ENCODE results near the gene AGRN.
"Not testable (repeated sequence)": the region's sequence is repeated elsewhere in the genome, so short reads cannot be mapped to it uniquely, and the experiment has no call there.

The AGRN gene

GRCh38 chr1:975365-975764, 44.6 kb upstream of the AGRN start:
- Histone ChIP-seq H3K36me3 (ENCODE audit: control insufficient read depth in 5 of 5, insufficient read depth in 5 of 5, low read length in 5 of 5) (no peaks in the 10 kb centered on the region), H3K9me3 (ENCODE audit: control insufficient read depth in 5 of 5, low read length in 5 of 5) (no peaks in the 10 kb centered on the region), H3K9ac (ENCODE audit: low read length in 5 of 5) (no peak overlapping the region), H3K4me1 (ENCODE audit: control insufficient read depth in 5 of 5, insufficient read depth in 5 of 5, low read length in 5 of 5) (peaks cover 2 to 7% (median 3%) of the 10 kb centered on the region in 5 donors), H3K4me3 (ENCODE audit: low read depth in 1 of 5, low read length in 5 of 5) (no peak overlapping the region), H3K27ac (ENCODE audit: low read depth, low read length) (no peak overlapping the region), H3K27me3 (ENCODE audit: control insufficient read depth in 5 of 5, insufficient read depth in 4 of 5, low read length in 5 of 5) (peaks cover 32 to 69% (median 60%) of the 10 kb centered on the region in 5 donors)

DNA sequence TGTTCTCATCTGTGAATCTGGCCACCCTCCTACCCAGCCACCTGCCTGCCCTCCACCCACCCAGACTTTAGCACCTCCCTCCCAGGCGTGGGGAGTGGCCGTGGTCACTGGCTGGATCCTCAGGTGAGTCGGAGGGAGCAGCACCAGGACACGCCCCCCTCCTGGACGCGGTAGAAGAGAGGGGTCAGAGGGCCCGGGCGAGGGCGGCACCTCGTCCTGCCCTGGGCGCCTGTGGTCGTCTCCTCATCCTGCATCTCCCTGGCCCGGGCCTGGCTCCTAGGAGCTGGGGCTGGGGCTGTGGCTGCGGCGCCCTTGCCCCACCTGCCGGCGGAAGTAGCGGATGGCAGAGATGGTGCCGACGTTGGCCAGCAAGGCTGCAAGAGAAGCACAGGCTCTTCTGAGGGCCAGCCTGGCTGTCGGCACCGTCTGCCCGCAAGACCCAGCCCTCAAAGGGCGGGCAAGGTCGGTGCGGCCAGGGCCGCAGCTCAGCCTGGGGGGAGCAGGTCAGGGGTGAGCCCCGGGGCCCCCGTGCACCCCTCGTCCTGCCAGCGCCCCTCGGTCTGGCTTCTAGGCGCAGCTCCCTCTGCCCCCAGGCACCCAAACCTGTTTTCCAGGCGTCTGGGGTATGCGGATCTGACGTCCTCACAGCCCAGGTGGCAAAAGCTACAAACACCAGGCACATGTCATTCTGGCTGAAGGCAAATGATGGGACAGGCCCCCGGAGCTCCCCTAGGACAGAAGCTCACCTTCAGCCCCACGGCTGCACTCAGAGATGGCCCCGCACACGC, 43.8 kb upstream of the AGRN start:
- Histone ChIP-seq H3K27ac (ENCODE audit: low read depth, low read length) (no peak overlapping the region), H3K4me1 (ENCODE audit: control insufficient read depth in 5 of 5, insufficient read depth in 5 of 5, low read length in 5 of 5) (peaks cover 2 to 7% (median 3%) of the 10 kb centered on the region in 5 donors), H3K9me3 (ENCODE audit: control insufficient read depth in 5 of 5, low read length in 5 of 5) (no peaks in the 10 kb centered on the region), H3K36me3 (ENCODE audit: control insufficient read depth in 5 of 5, insufficient read depth in 5 of 5, low read length in 5 of 5) (no peaks in the 10 kb centered on the region), H3K27me3 (ENCODE audit: control insufficient read depth in 5 of 5, insufficient read depth in 4 of 5, low read length in 5 of 5) (peaks cover 29 to 64% (median 54%) of the 10 kb centered on the region in 5 donors), H3K9ac (ENCODE audit: low read length in 5 of 5) (peak overlapping the region in 1 of 5 donors; percentile 11), H3K4me3 (ENCODE audit: low read depth in 1 of 5, low read length in 5 of 5) (no peak overlapping the region)

- not testable (repeated sequence) for H3K36me3 ChIP-seq (ENCODE audit: control insufficient read depth in 5 of 5, insufficient read depth in 5 of 5, low read length in 5 of 5); H3K9me3 ChIP-seq (ENCODE audit: control insufficient read depth in 5 of 5, low read length in 5 of 5); H3K9ac ChIP-seq (ENCODE audit: low read length in 5 of 5); H3K4me3 ChIP-seq (ENCODE audit: low read depth in 1 of 5, low read length in 5 of 5); H3K4me1 ChIP-seq (ENCODE audit: control insufficient read depth in 5 of 5, insufficient read depth in 5 of 5, low read length in 5 of 5); H3K27ac ChIP-seq (ENCODE audit: low read depth, low read length)
- H3K27me3 ChIP-seq (ENCODE audit: control insufficient read depth in 5 of 5, insufficient read depth in 4 of 5, low read length in 5 of 5) = peaks cover 29 to 61% (median 53%) of the 10 kb centered on the region in 5 donors
Measured at GRCh38 chr1:976791-977190, 43.1 kb upstream of the AGRN start.

DNA sequence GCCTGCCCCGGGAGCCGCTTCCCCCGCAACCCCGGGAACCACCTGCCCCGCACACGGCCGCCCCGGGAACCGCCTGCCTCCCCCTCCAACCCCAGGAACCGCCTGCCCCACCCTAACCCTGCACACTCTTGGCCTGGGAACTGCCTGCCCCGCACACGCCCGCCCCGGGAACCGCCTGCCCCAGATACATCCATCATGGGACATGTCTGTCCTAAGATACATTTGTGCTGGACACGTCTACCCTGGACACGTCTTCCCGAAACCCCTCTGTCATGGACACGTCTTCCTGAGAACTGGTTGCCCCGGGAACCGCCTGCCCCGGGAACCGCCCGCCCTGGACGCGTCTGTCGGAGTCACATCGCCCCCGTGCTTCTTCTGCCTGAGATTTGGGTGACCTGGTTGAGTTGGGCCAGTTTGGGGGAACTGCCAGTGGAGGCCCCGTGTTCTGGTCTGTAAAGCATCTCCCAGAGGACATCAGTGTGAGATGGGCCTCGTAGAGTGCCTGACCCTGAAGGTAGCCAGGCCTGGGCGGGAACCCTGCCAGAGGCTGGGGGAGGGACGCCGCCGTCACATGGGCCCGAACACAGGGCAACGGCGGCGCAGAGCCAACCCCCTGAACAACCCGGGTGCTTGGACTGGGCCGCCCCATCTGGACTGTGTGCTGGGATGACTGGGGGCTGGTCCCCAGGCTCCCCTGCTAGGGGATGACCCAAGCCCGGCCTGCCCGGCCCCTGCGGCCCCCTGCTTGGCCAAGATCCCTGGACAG, 41.7 kb upstream of the AGRN start:
- H3K27ac ChIP-seq (ENCODE audit: low read depth, low read length) = no peak overlapping the region
- H3K27me3 ChIP-seq (ENCODE audit: control insufficient read depth in 5 of 5, insufficient read depth in 4 of 5, low read length in 5 of 5) = peaks cover 23 to 64% (median 56%) of the 10 kb centered on the region in 5 donors
- no peaks in the 10 kb centered on the region for H3K36me3 ChIP-seq (ENCODE audit: control insufficient read depth in 5 of 5, insufficient read depth in 5 of 5, low read length in 5 of 5)
- H3K4me3 ChIP-seq (ENCODE audit: low read depth in 1 of 5, low read length in 5 of 5) = no peak overlapping the region
- no peaks in the 10 kb centered on the region for H3K9me3 ChIP-seq (ENCODE audit: control insufficient read depth in 5 of 5, low read length in 5 of 5)
- H3K4me1 ChIP-seq (ENCODE audit: control insufficient read depth in 5 of 5, insufficient read depth in 5 of 5, low read length in 5 of 5) = peaks cover 2 to 7% (median 5%) of the 10 kb centered on the region in 5 donors
- peak overlapping the region in 1 of 5 donors; percentile 26 for H3K9ac ChIP-seq (ENCODE audit: low read length in 5 of 5)

DNA sequence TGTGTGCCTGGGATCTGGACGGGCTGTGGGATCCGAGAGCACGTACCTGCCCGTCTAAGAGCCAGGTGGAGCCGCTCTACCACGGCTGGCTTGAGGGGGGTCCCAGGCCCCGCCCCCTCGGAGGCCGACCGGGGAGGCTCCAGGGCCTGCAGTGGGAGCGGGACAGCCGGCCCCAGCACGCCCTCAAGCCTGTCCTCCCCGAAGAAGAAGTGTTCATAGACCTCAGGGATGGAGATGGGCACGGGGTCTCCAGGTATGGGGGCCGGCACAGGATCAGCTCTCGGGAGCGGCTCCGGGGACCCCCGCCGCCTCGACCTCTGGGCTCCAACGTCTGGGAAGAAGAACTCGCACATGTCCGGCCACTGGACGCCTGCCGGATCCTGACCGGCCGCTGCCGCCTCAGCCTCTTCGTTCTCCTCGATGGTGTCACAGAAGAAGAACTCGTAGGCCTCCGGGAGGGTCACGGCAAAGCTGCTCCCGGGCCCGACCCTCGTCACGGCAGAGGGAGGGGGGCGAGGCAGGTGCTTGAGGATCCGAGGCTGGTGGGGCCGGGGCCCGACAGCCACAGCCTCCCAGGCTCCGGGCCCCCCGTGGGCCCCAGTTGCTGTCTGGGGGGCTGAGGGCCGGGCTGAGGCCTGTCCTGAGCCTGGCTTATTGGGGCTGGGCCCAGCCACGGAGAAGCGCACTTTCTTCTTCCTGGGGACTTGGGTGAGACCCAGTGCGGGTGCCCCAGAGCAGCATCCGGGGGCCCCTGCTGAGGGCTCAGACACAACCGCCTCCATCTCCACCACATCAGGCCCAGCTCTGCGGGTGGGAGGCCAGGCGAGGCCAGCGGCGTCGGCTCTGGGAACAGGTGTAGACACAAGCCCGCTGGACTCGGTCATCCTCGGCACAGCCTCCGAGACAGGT, 40.8 kb upstream of the AGRN start:
- H3K4me3 ChIP-seq (ENCODE audit: low read depth in 1 of 5, low read length in 5 of 5) = no peak overlapping the region
- H3K4me1 ChIP-seq (ENCODE audit: control insufficient read depth in 5 of 5, insufficient read depth in 5 of 5, low read length in 5 of 5) = peaks cover 2 to 7% (median 5%) of the 10 kb centered on the region in 5 donors
- H3K9ac ChIP-seq (ENCODE audit: low read length in 5 of 5) = no peak overlapping the region
- no peaks in the 10 kb centered on the region for H3K9me3 ChIP-seq (ENCODE audit: control insufficient read depth in 5 of 5, low read length in 5 of 5)
- peaks cover 18 to 61% (median 54%) of the 10 kb centered on the region in 5 donors for H3K27me3 ChIP-seq (ENCODE audit: control insufficient read depth in 5 of 5, insufficient read depth in 4 of 5, low read length in 5 of 5)
- no peak overlapping the region for H3K27ac ChIP-seq (ENCODE audit: low read depth, low read length)
- no peaks in the 10 kb centered on the region for H3K36me3 ChIP-seq (ENCODE audit: control insufficient read depth in 5 of 5, insufficient read depth in 5 of 5, low read length in 5 of 5)

DNA sequence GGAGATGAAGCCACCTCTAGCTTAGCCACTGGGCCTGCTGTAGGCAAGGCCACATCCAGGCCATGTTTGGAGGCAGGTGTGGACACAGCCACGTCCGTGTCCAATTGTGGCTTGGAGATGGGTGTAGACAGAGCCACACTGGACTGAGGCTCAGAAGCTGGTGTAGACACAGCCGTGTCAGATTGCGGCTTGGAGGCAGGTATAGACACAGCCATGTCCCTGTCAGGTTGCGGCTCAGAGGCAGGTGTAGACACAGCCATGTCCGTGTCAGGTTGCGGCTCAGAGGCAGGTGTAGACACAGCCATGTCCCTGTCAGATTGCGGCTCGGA, 40.2 kb upstream of the AGRN start:
- no peaks in the 10 kb centered on the region for H3K36me3 ChIP-seq (ENCODE audit: control insufficient read depth in 5 of 5, insufficient read depth in 5 of 5, low read length in 5 of 5)
- no peaks in the 10 kb centered on the region for H3K9me3 ChIP-seq (ENCODE audit: control insufficient read depth in 5 of 5, low read length in 5 of 5)
- H3K4me3 ChIP-seq (ENCODE audit: low read depth in 1 of 5, low read length in 5 of 5) = no peak overlapping the region
- peaks cover 18 to 55% (median 48%) of the 10 kb centered on the region in 5 donors for H3K27me3 ChIP-seq (ENCODE audit: control insufficient read depth in 5 of 5, insufficient read depth in 4 of 5, low read length in 5 of 5)
- peaks cover 2 to 7% (median 5%) of the 10 kb centered on the region in 5 donors for H3K4me1 ChIP-seq (ENCODE audit: control insufficient read depth in 5 of 5, insufficient read depth in 5 of 5, low read length in 5 of 5)
- no peak overlapping the region for H3K9ac ChIP-seq (ENCODE audit: low read length in 5 of 5)
- no peak overlapping the region for H3K27ac ChIP-seq (ENCODE audit: low read depth, low read length)

- Histone ChIP-seq H3K27ac (ENCODE audit: low read depth, low read length) (no peak overlapping the region), H3K4me1 (ENCODE audit: control insufficient read depth in 5 of 5, insufficient read depth in 5 of 5, low read length in 5 of 5) (peaks cover 2 to 7% (median 5%) of the 10 kb centered on the region in 5 donors), H3K36me3 (ENCODE audit: control insufficient read depth in 5 of 5, insufficient read depth in 5 of 5, low read length in 5 of 5) (no peaks in the 10 kb centered on the region), H3K9me3 (ENCODE audit: control insufficient read depth in 5 of 5, low read length in 5 of 5) (no peaks in the 10 kb centered on the region), H3K27me3 (ENCODE audit: control insufficient read depth in 5 of 5, insufficient read depth in 4 of 5, low read length in 5 of 5) (peaks cover 18 to 53% (median 46%) of the 10 kb centered on the region in 5 donors), H3K9ac (ENCODE audit: low read length in 5 of 5) (no peak overlapping the region), H3K4me3 (ENCODE audit: low read depth in 1 of 5, low read length in 5 of 5) (no peak overlapping the region)
Measured at GRCh38 chr1:980137-980571, 39.8 kb upstream of the AGRN start.

GRCh38 chr1:980602-981395, 39.1 kb upstream of the AGRN start:
- Histone ChIP-seq H3K36me3 (ENCODE audit: control insufficient read depth in 5 of 5, insufficient read depth in 5 of 5, low read length in 5 of 5) (no peaks in the 10 kb centered on the region), H3K27me3 (ENCODE audit: control insufficient read depth in 5 of 5, insufficient read depth in 4 of 5, low read length in 5 of 5) (peaks cover 13 to 50% (median 41%) of the 10 kb centered on the region in 5 donors), H3K27ac (ENCODE audit: low read depth, low read length) (no peak overlapping the region), H3K9me3 (ENCODE audit: control insufficient read depth in 5 of 5, low read length in 5 of 5) (no peaks in the 10 kb centered on the region), H3K4me3 (ENCODE audit: low read depth in 1 of 5, low read length in 5 of 5) (no peak overlapping the region), H3K9ac (ENCODE audit: low read length in 5 of 5) (no peak overlapping the region), H3K4me1 (ENCODE audit: control insufficient read depth in 5 of 5, insufficient read depth in 5 of 5, low read length in 5 of 5) (peaks cover 2 to 6% (median 5%) of the 10 kb centered on the region in 5 donors)

GRCh38 chr1:981491-981954, 38.4 kb upstream of the AGRN start:
- no peak overlapping the region for H3K4me3 ChIP-seq (ENCODE audit: low read depth in 1 of 5, low read length in 5 of 5)
- H3K27me3 ChIP-seq (ENCODE audit: control insufficient read depth in 5 of 5, insufficient read depth in 4 of 5, low read length in 5 of 5) = peaks cover 8 to 44% (median 35%) of the 10 kb centered on the region in 5 donors
- H3K36me3 ChIP-seq (ENCODE audit: control insufficient read depth in 5 of 5, insufficient read depth in 5 of 5, low read length in 5 of 5) = no peaks in the 10 kb centered on the region
- peaks cover 0 to 5% (median 0%) of the 10 kb centered on the region in 5 donors for H3K4me1 ChIP-seq (ENCODE audit: control insufficient read depth in 5 of 5, insufficient read depth in 5 of 5, low read length in 5 of 5)
- H3K27ac ChIP-seq (ENCODE audit: low read depth, low read length) = no peak overlapping the region
- H3K9me3 ChIP-seq (ENCODE audit: control insufficient read depth in 5 of 5, low read length in 5 of 5) = no peaks in the 10 kb centered on the region
- H3K9ac ChIP-seq (ENCODE audit: low read length in 5 of 5) = no peak overlapping the region

Data from subcutaneous abdominal adipose tissue (tissue), 5 donors.